ENCODE results near the gene FAM149A.

DNA sequence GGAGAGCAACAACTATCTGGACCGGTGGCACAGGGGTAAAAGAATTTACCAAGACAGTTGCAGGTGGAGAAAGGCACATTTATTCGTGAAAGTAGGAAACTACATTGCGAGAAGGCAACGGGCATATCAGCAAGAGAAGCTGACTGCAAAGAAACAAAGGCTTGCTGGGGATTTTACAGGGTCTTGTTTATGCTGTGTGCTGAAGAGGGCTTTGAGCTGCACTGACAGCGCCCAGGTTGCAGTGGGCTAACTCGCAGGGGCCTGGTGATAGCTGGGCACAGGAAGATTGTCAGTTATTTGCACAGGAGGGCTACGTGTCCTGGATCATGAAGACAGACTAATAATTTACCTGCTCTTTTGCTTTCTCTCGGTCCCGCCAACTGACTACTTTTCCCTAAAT, 24.8 kb upstream of the FAM149A start:
- TF ChIP-seq, protein P1, sequence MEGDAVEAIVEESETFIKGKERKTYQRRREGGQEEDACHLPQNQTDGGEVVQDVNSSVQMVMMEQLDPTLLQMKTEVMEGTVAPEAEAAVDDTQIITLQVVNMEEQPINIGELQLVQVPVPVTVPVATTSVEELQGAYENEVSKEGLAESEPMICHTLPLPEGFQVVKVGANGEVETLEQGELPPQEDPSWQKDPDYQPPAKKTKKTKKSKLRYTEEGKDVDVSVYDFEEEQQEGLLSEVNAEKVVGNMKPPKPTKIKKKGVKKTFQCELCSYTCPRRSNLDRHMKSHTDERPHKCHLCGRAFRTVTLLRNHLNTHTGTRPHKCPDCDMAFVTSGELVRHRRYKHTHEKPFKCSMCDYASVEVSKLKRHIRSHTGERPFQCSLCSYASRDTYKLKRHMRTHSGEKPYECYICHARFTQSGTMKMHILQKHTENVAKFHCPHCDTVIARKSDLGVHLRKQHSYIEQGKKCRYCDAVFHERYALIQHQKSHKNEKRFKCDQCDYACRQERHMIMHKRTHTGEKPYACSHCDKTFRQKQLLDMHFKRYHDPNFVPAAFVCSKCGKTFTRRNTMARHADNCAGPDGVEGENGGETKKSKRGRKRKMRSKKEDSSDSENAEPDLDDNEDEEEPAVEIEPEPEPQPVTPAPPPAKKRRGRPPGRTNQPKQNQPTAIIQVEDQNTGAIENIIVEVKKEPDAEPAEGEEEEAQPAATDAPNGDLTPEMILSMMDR (IDR thresholded peaks at IDR 0.05): no peak
- TF ChIP-seq POLR2A (IDR thresholded peaks at IDR 0.05): no peak

Data from adrenal gland (tissue), 5 donors.